IMR-90 (cell line): ENCODE results near the gene CUL4A.

Experiments used
- CTCF ChIP-seq: conservative IDR thresholded peaks from 2 replicates; pipeline ENCODE4 v1.5.1; 2012; ENCODE audit warnings: mild to moderate bottlenecking, low read depth, low read length, improper control_type of control experiment
- MAFK ChIP-seq: IDR thresholded peaks from 2 replicates; pipeline ENCODE4 v1.6.1; 2012; ENCODE audit warnings: low read depth, low read length, improper control_type of control experiment
- MAZ ChIP-seq: IDR thresholded peaks from 2 replicates; pipeline ENCODE4 v1.6.1; 2012; ENCODE audit warnings: low read depth, mild to moderate bottlenecking, low read length, improper control_type of control experiment, moderate library complexity, borderline replicate concordance
- MXI1 ChIP-seq: IDR thresholded peaks from 2 replicates; pipeline ENCODE4 v1.6.1; 2012; ENCODE audit warnings: low read depth, mild to moderate bottlenecking, low read length, moderate library complexity, borderline replicate concordance
- POLR2A ChIP-seq: IDR thresholded peaks from 2 replicates; pipeline ENCODE4 v1.6.1; 2012; ENCODE audit warnings: mild to moderate bottlenecking, low read depth, low read length
- RAD21 ChIP-seq: IDR thresholded peaks from 2 replicates; pipeline ENCODE4 v1.6.1; 2012; ENCODE audit warnings: low read length, improper control_type of control experiment
- RCOR1 ChIP-seq: IDR thresholded peaks from 2 replicates; pipeline ENCODE4 v1.6.1; 2012; ENCODE audit warnings: mild to moderate bottlenecking, low read length, improper control_type of control experiment; ENCODE audit not compliant: insufficient replicate concordance
- USF2 ChIP-seq: fragments of 150-350 bp; IDR thresholded peaks from 2 replicates; pipeline ENCODE4 v1.6.1; 2017; ENCODE audit warnings: mild to moderate bottlenecking, antibody characterized with exemption, low read length, low read depth

DNA sequence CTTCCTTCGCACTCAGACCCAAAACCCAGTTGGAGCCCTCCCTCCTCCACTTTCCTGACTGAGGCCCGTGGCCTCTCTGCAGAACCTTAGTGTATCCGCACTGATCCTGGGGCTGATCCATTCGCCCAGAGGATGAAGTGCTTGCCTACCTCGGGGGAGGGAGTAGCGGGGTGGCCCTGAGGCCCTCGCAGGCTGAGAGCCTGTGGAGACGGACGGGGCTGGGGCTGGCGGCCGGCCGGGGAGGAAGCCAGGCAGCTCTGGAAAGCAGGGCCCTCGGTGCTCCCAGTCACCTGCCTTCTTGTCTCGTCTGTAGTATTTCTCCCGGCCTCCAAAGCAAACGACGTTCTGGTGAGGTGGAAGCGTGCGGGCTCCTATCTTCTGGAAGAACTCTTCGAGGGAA is 49.7 kb upstream of the CUL4A start:
- no peak for TF ChIP-seq POLR2A
- TF ChIP-seq CTCF = no peak
- TF ChIP-seq MXI1 = no peak
- no peak for TF ChIP-seq RCOR1
- TF ChIP-seq MAFK = no peak
- no peak for TF ChIP-seq USF2
- no peak for TF ChIP-seq RAD21
- no peak for TF ChIP-seq MAZ
